ENCODE data around the gene COL9A1.

GRCh38 chr6:70208235-70208790 is 94.6 kb downstream of the COL9A1 start:
- TF ChIP-seq MAX (IDR thresholded peaks at IDR 0.05) (no peak), SMC3 (IDR thresholded peaks at IDR 0.05) (no peak), REST (IDR thresholded peaks at IDR 0.05) (no peak), CTCF (IDR thresholded peaks at IDR 0.05) (no peak), CBX2 (IDR thresholded peaks at IDR 0.05; ENCODE audit: borderline replicate concordance, low read depth) (no peak), MAFK (IDR thresholded peaks at IDR 0.05; ENCODE audit: partially characterized antibody) (no peak), NPAS2 (CRISPR knock-in tag; IDR thresholded peaks at IDR 0.05; ENCODE audit: borderline replicate concordance) (no peak)
